ENCODE data around the gene DYNLT1. TPM values are rescaled to one million over a fixed set of nuclear protein-coding genes. Genes with fewer than 3 reads are reported as not detected.
A peak's percentile ranks its signal among the peaks of the same experiment; 100 is the strongest.

Gene DYNLT1
- total and polyA plus RNA-seq, 2 of the 4 experiments (the other 2 are of a cell fraction): 235 to 349 TPM

DNA sequence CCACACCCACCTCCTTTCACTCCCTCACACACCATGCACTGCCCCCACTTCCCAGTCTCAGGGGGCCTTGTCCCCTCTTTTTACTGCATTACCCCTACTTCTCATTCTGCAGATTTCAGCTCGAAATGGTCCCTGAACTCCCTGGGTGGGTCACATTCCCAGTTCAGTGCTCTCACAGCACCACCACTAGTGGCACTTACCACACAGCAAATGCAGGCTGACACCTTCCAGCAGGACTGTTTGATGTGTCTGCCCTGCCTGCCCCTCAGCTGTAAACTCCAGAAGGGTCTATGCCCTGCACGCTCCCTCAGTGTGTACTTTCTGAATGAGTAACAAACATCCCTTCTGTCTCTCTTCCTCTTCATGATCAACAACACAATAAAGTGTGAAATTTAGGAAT is 4.0 kb downstream of the DYNLT1 start:
- H3K4me3 ChIP-seq (ENCODE audit: insufficient read depth, low read depth, low read length): no peak overlapping the region
- peaks cover 24% of the 10 kb centered on the region for H3K36me3 ChIP-seq (ENCODE audit: control insufficient read depth, insufficient read depth, low read length)
- H3K23ac ChIP-seq (ENCODE audit: low read depth, low read length): peak overlapping the region; percentile 36
- H3K4me1 ChIP-seq (ENCODE audit: control insufficient read depth, insufficient read depth, low read length): peaks cover 20% of the 10 kb centered on the region
- ChIA-PET POLR2A (ENCODE audit: unreplicated experiment) (no interaction called here), CTCF (no interaction called here)
- WGBS, 2 experiments (ENCODE audit: extremely low coverage in 2 of 2, insufficient read length in 1 of 2): no CpG with 5 or more reads among the region's 2 CpGs
- no peak overlapping the region for H2AFZ ChIP-seq (replicated peaks; ENCODE audit: low read length, poor library complexity)
- peak overlapping the region; percentile 71 for H3K4me2 ChIP-seq (ENCODE audit: low read depth, low read length)
- intact Hi-C loops (cut with micrococcal nuclease): no loop called here
- H3K9me1 ChIP-seq (ENCODE audit: insufficient read depth, low read length): peaks cover 18% of the 10 kb centered on the region
- peaks cover 30 to 71% of the 10 kb centered on the region in 2 experiments for H3K79me1 ChIP-seq (ENCODE audit: low read depth in 1 of 2, low read length in 2 of 2)
- H2BK120ac ChIP-seq (ENCODE audit: low read depth, low read length): no peak overlapping the region
- 0 out of 2 replicates have a peak overlapping the region, but pooled peaks have one; percentile 62 for H2AK5ac ChIP-seq (ENCODE audit: low read depth, low read length)
- in situ Hi-C loops (cut with MboI; ENCODE audit: low sequenced_read_pairs): loop anchor here (25.0 kb wide), 1 partner anchor 1072 kb away; no protein-coding TSS in a partner anchor
- H2BK5ac ChIP-seq (ENCODE audit: low read depth, low read length, poor library complexity, severe bottlenecking): peak overlapping the region; percentile 43
- no peak overlapping the region for H4K8ac ChIP-seq (ENCODE audit: low read depth in 2 of 2, low read length in 2 of 2)
- ATAC-seq (ENCODE audit: low read depth) (no peak), DNase-seq (no peak)
- peaks cover 36% of the 10 kb centered on the region for H4K20me1 ChIP-seq (ENCODE audit: insufficient read depth, low read length)
- H3K4ac ChIP-seq (ENCODE audit: low read depth, low read length): peak overlapping the region; percentile 26; the same call in 1 of the 2 replicates
- H3K27me3 ChIP-seq (ENCODE audit: control insufficient read depth, insufficient read depth, low read length): no peaks in the 10 kb centered on the region
- no TSS peak for BruUV-seq (replicated peaks)
- no peak overlapping the region for H2AK9ac ChIP-seq (replicated peaks; ENCODE audit: low read depth, low read length, poor library complexity)
- 0 out of 2 replicates have a peak overlapping the region, but pooled peaks have one; percentile 12 for H4K5ac ChIP-seq (ENCODE audit: low read depth, low read length)
- no peak overlapping the region for H3K56ac ChIP-seq (ENCODE audit: extremely low read depth, insufficient read depth, low read length)
- no peak overlapping the region for H3K18ac ChIP-seq (ENCODE audit: low read depth, low read length)
- H3K27ac ChIP-seq (ENCODE audit: insufficient read depth, low read length): peak overlapping the region; percentile 62; the same call in 1 of the 2 replicates
- no peak overlapping the region; the same call in 1 of the 2 replicates for H4K91ac ChIP-seq (ENCODE audit: insufficient read depth, low read depth, low read length)
- no peak overlapping the region for H2BK15ac ChIP-seq (ENCODE audit: low read depth, low read length)
- dilution Hi-C loops (cut with HindIII; ENCODE audit: low sequenced_read_pairs, unreplicated experiment): no loop called here
- 0 out of 2 replicates have a peak overlapping the region, but pooled peaks have one; percentile 25 for H3K14ac ChIP-seq (replicated peaks; ENCODE audit: low read depth, low read length)
- no peak overlapping the region for H2BK20ac ChIP-seq (ENCODE audit: low read depth, low read length)
- H3K9ac ChIP-seq (ENCODE audit: low read depth, low read length): peak overlapping the region; percentile 42; the same call in 1 of the 2 replicates
- no peaks in the 10 kb centered on the region for H3K9me3 ChIP-seq (ENCODE audit: control insufficient read depth, insufficient read depth, low read length)
- no peak for TF ChIP-seq BHLHE40 (IDR thresholded peaks at IDR 0.05; ENCODE audit: low read depth, low read length)
- no peak for TF ChIP-seq MAZ (IDR thresholded peaks at IDR 0.05; ENCODE audit: borderline replicate concordance, low read depth, low read length)
- no peak for TF ChIP-seq RCOR1 (IDR thresholded peaks at IDR 0.05; ENCODE audit: insufficient replicate concordance, low read length)
- no peak for TF ChIP-seq CTCF (conservative IDR thresholded peaks at IDR 0.05; ENCODE audit: low read depth, low read length)
- TF ChIP-seq MXI1 (IDR thresholded peaks at IDR 0.05; ENCODE audit: borderline replicate concordance, low read depth, low read length): no peak

All from IMR-90 (cell line).